ENCODE results near the gene SF3A1.

GRCh38 chr22:30294066-30294465 lies 62.6 kb downstream of the SF3A1 start:
- no peak for TF ChIP-seq CTCF (IDR thresholded peaks at IDR 0.05; ENCODE audit: poor library complexity, severe bottlenecking)
- no peak for TF ChIP-seq POLR2AphosphoS5 (IDR thresholded peaks at IDR 0.05)
- TF ChIP-seq RAD21 (conservative IDR thresholded peaks at IDR 0.05): no peak
- TF ChIP-seq MXI1 (conservative IDR thresholded peaks at IDR 0.05; ENCODE audit: poor library complexity, severe bottlenecking): no peak
- TF ChIP-seq, protein P1, sequence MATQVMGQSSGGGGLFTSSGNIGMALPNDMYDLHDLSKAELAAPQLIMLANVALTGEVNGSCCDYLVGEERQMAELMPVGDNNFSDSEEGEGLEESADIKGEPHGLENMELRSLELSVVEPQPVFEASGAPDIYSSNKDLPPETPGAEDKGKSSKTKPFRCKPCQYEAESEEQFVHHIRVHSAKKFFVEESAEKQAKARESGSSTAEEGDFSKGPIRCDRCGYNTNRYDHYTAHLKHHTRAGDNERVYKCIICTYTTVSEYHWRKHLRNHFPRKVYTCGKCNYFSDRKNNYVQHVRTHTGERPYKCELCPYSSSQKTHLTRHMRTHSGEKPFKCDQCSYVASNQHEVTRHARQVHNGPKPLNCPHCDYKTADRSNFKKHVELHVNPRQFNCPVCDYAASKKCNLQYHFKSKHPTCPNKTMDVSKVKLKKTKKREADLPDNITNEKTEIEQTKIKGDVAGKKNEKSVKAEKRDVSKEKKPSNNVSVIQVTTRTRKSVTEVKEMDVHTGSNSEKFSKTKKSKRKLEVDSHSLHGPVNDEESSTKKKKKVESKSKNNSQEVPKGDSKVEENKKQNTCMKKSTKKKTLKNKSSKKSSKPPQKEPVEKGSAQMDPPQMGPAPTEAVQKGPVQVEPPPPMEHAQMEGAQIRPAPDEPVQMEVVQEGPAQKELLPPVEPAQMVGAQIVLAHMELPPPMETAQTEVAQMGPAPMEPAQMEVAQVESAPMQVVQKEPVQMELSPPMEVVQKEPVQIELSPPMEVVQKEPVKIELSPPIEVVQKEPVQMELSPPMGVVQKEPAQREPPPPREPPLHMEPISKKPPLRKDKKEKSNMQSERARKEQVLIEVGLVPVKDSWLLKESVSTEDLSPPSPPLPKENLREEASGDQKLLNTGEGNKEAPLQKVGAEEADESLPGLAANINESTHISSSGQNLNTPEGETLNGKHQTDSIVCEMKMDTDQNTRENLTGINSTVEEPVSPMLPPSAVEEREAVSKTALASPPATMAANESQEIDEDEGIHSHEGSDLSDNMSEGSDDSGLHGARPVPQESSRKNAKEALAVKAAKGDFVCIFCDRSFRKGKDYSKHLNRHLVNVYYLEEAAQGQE (IDR thresholded peaks at IDR 0.05; ENCODE audit: borderline replicate concordance): no peak
